ENCODE data around the gene PCGF1. TPM values are rescaled to one million over a fixed set of nuclear protein-coding genes. Genes with fewer than 3 reads are reported as not detected.

The PCGF1 gene
- total and polyA plus RNA-seq, 2 of the 4 experiments (the other 2 are of a cell fraction): 23.4 to 31.4 TPM

- Histone ChIP-seq H4K91ac (ENCODE audit: insufficient read depth, low read depth, low read length) (no peak overlapping the region), H2BK15ac (ENCODE audit: low read depth, low read length) (no peak overlapping the region), H3K36me3 (ENCODE audit: control insufficient read depth, insufficient read depth, low read length) (peaks cover 27% of the 10 kb centered on the region), H4K5ac (ENCODE audit: low read depth, low read length) (no peak overlapping the region), H3K18ac (ENCODE audit: low read depth, low read length) (no peak overlapping the region), H3K9me1 (ENCODE audit: insufficient read depth, low read length) (peaks cover 9% of the 10 kb centered on the region), H3K23ac (ENCODE audit: low read depth, low read length) (no peak overlapping the region), H3K56ac (ENCODE audit: extremely low read depth, insufficient read depth, low read length) (no peak overlapping the region), H3K4me1 (ENCODE audit: control insufficient read depth, insufficient read depth, low read length) (peaks cover 5% of the 10 kb centered on the region), H2AFZ (replicated peaks; ENCODE audit: low read length, poor library complexity) (no peak overlapping the region), H4K8ac (ENCODE audit: low read depth in 2 of 2, low read length in 2 of 2) (no peak overlapping the region), H3K9ac (ENCODE audit: low read depth, low read length) (no peak overlapping the region), H3K79me1 (ENCODE audit: low read depth in 1 of 2, low read length in 2 of 2) (peaks cover 16 to 30% of the 10 kb centered on the region in 2 experiments; a peak in 2 of 4 replicates), H3K27ac (ENCODE audit: insufficient read depth, low read length) (no peak overlapping the region), H2BK5ac (ENCODE audit: low read depth, low read length, poor library complexity, severe bottlenecking) (no peak overlapping the region), H3K4me2 (ENCODE audit: low read depth, low read length) (no peak overlapping the region), H4K20me1 (ENCODE audit: insufficient read depth, low read length) (peaks cover 10% of the 10 kb centered on the region), H3K14ac (replicated peaks; ENCODE audit: low read depth, low read length) (no peak overlapping the region), H2BK20ac (ENCODE audit: low read depth, low read length) (no peak overlapping the region), H2BK120ac (ENCODE audit: low read depth, low read length) (no peak overlapping the region), H2AK9ac (replicated peaks; ENCODE audit: low read depth, low read length, poor library complexity) (no peak overlapping the region), H3K27me3 (ENCODE audit: control insufficient read depth, insufficient read depth, low read length) (peaks cover 34% of the 10 kb centered on the region), H3K4ac (ENCODE audit: low read depth, low read length) (no peak overlapping the region), H3K9me3 (ENCODE audit: control insufficient read depth, insufficient read depth, low read length) (no peaks in the 10 kb centered on the region), H3K4me3 (ENCODE audit: insufficient read depth, low read depth, low read length) (no peak overlapping the region), H2AK5ac (ENCODE audit: low read depth, low read length) (no peak overlapping the region)
- CTCF ChIA-PET: no interaction called here
- WGBS, 2 experiments (ENCODE audit: extremely low coverage in 2 of 2, insufficient read length in 1 of 2): 87% methylated on average over 5 of the region's 9 CpGs; no CpG with 5 or more reads in 1 of the 2 experiments
- TF ChIP-seq MAFK (IDR thresholded peaks at IDR 0.05; ENCODE audit: low read depth, low read length) (no peak), FOS (IDR thresholded peaks at IDR 0.05; ENCODE audit: low read depth, low read length) (no peak), MAZ (IDR thresholded peaks at IDR 0.05; ENCODE audit: borderline replicate concordance, low read depth, low read length) (no peak)
- ATAC-seq (ENCODE audit: low read depth) (no peak), DNase-seq (no peak)
- POLR2A ChIA-PET (ENCODE audit: unreplicated experiment): no interaction called here
- dilution Hi-C loops (cut with HindIII; ENCODE audit: low sequenced_read_pairs, unreplicated experiment): no loop called here
- intact Hi-C loops (cut with micrococcal nuclease): no loop called here
- no TSS peak for BruUV-seq (replicated peaks)
- in situ Hi-C loops (cut with MboI; ENCODE audit: low sequenced_read_pairs): no loop called here
Observed at GRCh38 chr2:74524005-74524404, 16.5 kb upstream of the PCGF1 start.
